ENCODE measurements around the gene ARHGAP6.

DNA sequence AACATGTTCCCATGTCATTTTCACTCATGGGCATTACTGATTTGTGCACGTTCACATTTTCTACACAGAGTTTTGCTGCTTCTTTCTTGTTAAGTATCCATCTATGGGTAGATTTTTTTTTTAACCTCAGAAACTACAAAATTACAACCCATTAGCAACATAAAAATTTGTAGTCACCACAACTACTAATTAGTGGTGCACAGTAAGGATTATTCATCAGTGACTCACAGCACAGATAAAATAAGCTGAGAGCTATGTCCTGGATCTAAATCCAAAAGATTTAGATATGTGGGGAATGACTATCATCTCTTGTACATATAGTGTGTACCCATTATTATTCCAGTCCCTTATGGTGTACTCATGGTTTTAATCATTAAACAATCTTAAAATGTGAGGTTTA is 392.2 kb downstream of the ARHGAP6 start:
- TF ChIP-seq, protein P1, sequence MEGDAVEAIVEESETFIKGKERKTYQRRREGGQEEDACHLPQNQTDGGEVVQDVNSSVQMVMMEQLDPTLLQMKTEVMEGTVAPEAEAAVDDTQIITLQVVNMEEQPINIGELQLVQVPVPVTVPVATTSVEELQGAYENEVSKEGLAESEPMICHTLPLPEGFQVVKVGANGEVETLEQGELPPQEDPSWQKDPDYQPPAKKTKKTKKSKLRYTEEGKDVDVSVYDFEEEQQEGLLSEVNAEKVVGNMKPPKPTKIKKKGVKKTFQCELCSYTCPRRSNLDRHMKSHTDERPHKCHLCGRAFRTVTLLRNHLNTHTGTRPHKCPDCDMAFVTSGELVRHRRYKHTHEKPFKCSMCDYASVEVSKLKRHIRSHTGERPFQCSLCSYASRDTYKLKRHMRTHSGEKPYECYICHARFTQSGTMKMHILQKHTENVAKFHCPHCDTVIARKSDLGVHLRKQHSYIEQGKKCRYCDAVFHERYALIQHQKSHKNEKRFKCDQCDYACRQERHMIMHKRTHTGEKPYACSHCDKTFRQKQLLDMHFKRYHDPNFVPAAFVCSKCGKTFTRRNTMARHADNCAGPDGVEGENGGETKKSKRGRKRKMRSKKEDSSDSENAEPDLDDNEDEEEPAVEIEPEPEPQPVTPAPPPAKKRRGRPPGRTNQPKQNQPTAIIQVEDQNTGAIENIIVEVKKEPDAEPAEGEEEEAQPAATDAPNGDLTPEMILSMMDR (IDR thresholded peaks at IDR 0.05): no peak
- TF ChIP-seq POLR2A (IDR thresholded peaks at IDR 0.05): no peak

Measured in lower leg skin (tissue), 3 donors.